Upper lobe of right lung (tissue), 1 donor: Measurements from ENCODE around the gene NINL. TPM values are rescaled to one million over a fixed set of nuclear protein-coding genes. Genes with fewer than 3 reads are reported as not detected.
"Not testable (repeated sequence)": the region's sequence is repeated elsewhere in the genome, so short reads cannot be mapped to it uniquely, and the experiment has no call there.

Experiments used
- ATAC-seq: fragments of 200-7000 bp; cut with Tn5 transposase; one replicate; pipeline ENCODE4 v1.9.1; 2020; ENCODE audit warnings: mild to moderate bottlenecking, moderate library complexity
- DNase-seq: peaks from one replicate; pipeline ENCODE4 v3.0.0-alpha.2; 2020
- H3K27ac ChIP-seq: fragments of 200-600 bp; one replicate; pipeline ENCODE4 v1.8.0; 2022
- H3K27me3 ChIP-seq: fragments of 200-600 bp; one replicate; pipeline ENCODE4 v1.8.0; 2022; ENCODE audit warnings: mild to moderate bottlenecking
- H3K36me3 ChIP-seq: fragments of 200-600 bp; one replicate; pipeline ENCODE4 v1.8.0; 2022
- H3K4me1 ChIP-seq: fragments of 200-600 bp; one replicate; pipeline ENCODE4 v1.8.0; 2022
- H3K4me3 ChIP-seq: fragments of 200-600 bp; one replicate; pipeline ENCODE4 v1.8.0; 2022; ENCODE audit warnings: mild to moderate bottlenecking
- H3K9me3 ChIP-seq: fragments of 200-600 bp; one replicate; pipeline ENCODE4 v1.8.0; 2022
- CTCF ChIP-seq: fragments of 200-600 bp; IDR thresholded peaks from one replicate; pipeline ENCODE4 v1.8.0; 2022; ENCODE audit warnings: antibody characterized with exemption
- intact Hi-C: fragments of 100-400 bp; cut with DNase I; formaldehyde crosslinking; loops from one replicate; pipeline ENCODE4 v1.11.0; 2022
- total RNA-seq: library from RNA; stranded (reverse); fragmentation: NEBNext Ultra II Directional; extraction: Animal tissue kit (Norgen Biotek cat#: 25700); gene quantifications from one replicate; pipeline ENCODE4 v1.2.1, GENCODE V29; 2021
- donor health status: DM: no; HTN: yes; CAD: no; lungs with severe emphysema.

The NINL gene
- total RNA-seq, 1 donor from 2014 or later: 13.2 TPM

GRCh38 chr20:25566821-25567220 is 18.5 kb downstream of the NINL start:
- H3K4me3 ChIP-seq: no peak overlapping the region
- intact Hi-C loops: no loop called here
- H3K27me3 ChIP-seq: no peaks in the 10 kb centered on the region
- H3K36me3 ChIP-seq: no peaks in the 10 kb centered on the region
- no peak for DNase-seq
- no peak for TF ChIP-seq CTCF
- peaks cover 3% of the 10 kb centered on the region for H3K4me1 ChIP-seq
- ATAC-seq: no peak
- no peaks in the 10 kb centered on the region for H3K9me3 ChIP-seq
- no peak overlapping the region for H3K27ac ChIP-seq

DNA sequence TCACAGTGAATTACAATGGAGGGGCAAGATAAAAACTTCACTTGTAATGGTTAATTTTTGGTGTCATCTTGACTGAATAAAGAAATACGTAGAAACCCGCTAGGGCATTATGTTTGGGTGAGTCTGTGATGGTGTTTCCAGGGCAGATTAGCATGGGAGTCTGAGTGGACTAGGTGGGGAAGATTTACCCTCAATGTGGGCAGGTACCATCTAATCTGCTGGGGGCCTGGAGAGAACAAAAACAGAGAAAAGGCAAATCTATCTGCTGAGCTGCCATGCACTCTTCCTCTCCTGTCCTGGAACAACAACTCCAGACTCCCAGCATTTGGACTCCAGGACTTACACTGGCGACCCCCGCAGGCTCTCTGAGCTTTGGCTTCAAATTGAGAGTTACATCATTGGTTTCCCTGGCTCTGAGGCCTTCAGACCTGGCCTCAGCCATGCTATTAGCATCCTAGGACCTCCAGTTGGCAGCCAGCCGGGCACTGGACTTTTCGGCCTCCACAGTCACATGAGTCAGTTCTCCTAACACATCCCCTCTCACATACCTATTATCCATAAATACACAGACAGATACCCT is 19.7 kb downstream of the NINL start:
- Histone ChIP-seq H3K4me1 (no peaks in the 10 kb centered on the region), H3K27ac (no peak overlapping the region), H3K27me3 (no peaks in the 10 kb centered on the region), H3K36me3 (no peaks in the 10 kb centered on the region), H3K4me3 (no peak overlapping the region), H3K9me3 (no peaks in the 10 kb centered on the region)
- DNase-seq (no peak), ATAC-seq (no peak)
- no peak for TF ChIP-seq CTCF
- intact Hi-C loops: no loop called here

- no peak overlapping the region for H3K27ac ChIP-seq
- H3K36me3 ChIP-seq: no peaks in the 10 kb centered on the region
- no peaks in the 10 kb centered on the region for H3K9me3 ChIP-seq
- DNase-seq (no peak), ATAC-seq (no peak)
- no peak for TF ChIP-seq CTCF
- H3K4me3 ChIP-seq: no peak overlapping the region
- intact Hi-C loops: no loop called here
- no peaks in the 10 kb centered on the region for H3K27me3 ChIP-seq
- no peaks in the 10 kb centered on the region for H3K4me1 ChIP-seq
Observed at GRCh38 chr20:25563876-25564275, 21.5 kb downstream of the NINL start.

- no peaks in the 10 kb centered on the region for H3K36me3 ChIP-seq
- no peak overlapping the region for H3K27ac ChIP-seq
- no peaks in the 10 kb centered on the region for H3K9me3 ChIP-seq
- H3K4me1 ChIP-seq: no peaks in the 10 kb centered on the region
- no peak overlapping the region for H3K4me3 ChIP-seq
- DNase-seq (no peak), ATAC-seq (no peak)
- intact Hi-C loops: no loop called here
- TF ChIP-seq CTCF: no peak
- H3K27me3 ChIP-seq: no peaks in the 10 kb centered on the region
Observed at GRCh38 chr20:25563362-25563761, 22.0 kb downstream of the NINL start.

DNA sequence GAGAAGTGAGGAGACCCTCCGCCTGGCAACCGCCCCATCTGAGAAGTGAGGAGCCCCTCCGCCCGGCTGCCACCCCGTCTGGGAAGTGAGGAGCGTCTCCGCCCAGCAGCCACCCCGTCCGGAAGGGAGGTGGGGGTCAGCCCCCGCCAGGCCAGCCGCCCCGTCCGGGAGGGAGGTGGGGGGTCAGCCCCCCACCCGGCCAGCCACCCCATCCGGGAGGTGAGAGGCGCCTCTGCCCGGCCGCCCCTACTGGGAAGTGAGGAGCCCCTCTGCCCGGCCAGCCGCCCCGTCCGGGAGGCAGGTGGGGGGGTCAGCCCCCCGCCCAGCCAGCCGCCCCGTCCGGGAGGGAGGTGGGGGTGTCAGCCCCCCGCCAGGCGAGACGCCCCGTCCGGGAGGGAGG is 23.6 kb downstream of the NINL start:
- H3K27ac ChIP-seq, H3K27me3 ChIP-seq, H3K4me1 ChIP-seq, H3K4me3 ChIP-seq, H3K36me3 ChIP-seq, ATAC-seq, DNase-seq, H3K9me3 ChIP-seq, intact Hi-C loops: not testable (repeated sequence)

GRCh38 chr20:25553819-25554296 is 31.5 kb downstream of the NINL start:
- Histone ChIP-seq H3K9me3 (no peaks in the 10 kb centered on the region), H3K4me1 (peaks cover 17% of the 10 kb centered on the region), H3K4me3 (no peak overlapping the region), H3K27ac (no peak overlapping the region), H3K27me3 (no peaks in the 10 kb centered on the region), H3K36me3 (no peaks in the 10 kb centered on the region)
- DNase-seq (no peak), ATAC-seq (no peak)
- TF ChIP-seq CTCF: no peak
- intact Hi-C loops: no loop called here
